Type B pancreatic cell (in vitro differentiated cells): Measurements from ENCODE around the gene PVALB. TPM values are rescaled to one million over a fixed set of nuclear protein-coding genes. Genes with fewer than 3 reads are reported as not detected.

Source experiments
- DNase-seq: peaks from one replicate; pipeline ENCODE4 v3.0.0; 2021; ENCODE audit warnings: mixed read lengths; ENCODE audit not compliant: unreplicated experiment; ENCODE audit errors: extremely low spot score
- H3K27ac Mint-ChIP-seq: 2 replicates; pipeline ENCODE4 v1.8.0; 2021; ENCODE audit warnings: mild to moderate bottlenecking, mixed read lengths
- H3K27me3 Mint-ChIP-seq: 2 replicates; pipeline ENCODE4 v1.8.0; 2021; ENCODE audit warnings: mixed read lengths
- H3K36me3 Mint-ChIP-seq: 2 replicates; pipeline ENCODE4 v1.8.0; 2021; ENCODE audit warnings: mixed read lengths
- H3K4me1 Mint-ChIP-seq: one replicate; pipeline ENCODE4 v1.8.0; 2021; ENCODE audit warnings: mixed read lengths; ENCODE audit not compliant: unreplicated experiment
- H3K4me3 Mint-ChIP-seq: 2 replicates; pipeline ENCODE4 v1.8.0; 2021; ENCODE audit warnings: mild to moderate bottlenecking, mixed read lengths
- H3K9me3 Mint-ChIP-seq: 2 replicates; pipeline ENCODE4 v1.8.0; 2021; ENCODE audit warnings: mixed read lengths
- total RNA-seq: library from RNA; stranded (reverse); gene quantifications from 2 replicates; pipeline ENCODE4 v1.2.1, GENCODE V29; 2021; ENCODE audit warnings: low replicate concordance
- TF ChIP-seq, protein P1 (sequence below): fragments of 200-600 bp; sonication (generic); conservative IDR thresholded peaks from 2 replicates; pipeline ENCODE4 v1.5.0; 2021; ENCODE audit warnings: antibody characterized with exemption, mild to moderate bottlenecking

Gene PVALB
- total RNA-seq, 1 donor from 2014 or later = 0.75 TPM

DNA sequence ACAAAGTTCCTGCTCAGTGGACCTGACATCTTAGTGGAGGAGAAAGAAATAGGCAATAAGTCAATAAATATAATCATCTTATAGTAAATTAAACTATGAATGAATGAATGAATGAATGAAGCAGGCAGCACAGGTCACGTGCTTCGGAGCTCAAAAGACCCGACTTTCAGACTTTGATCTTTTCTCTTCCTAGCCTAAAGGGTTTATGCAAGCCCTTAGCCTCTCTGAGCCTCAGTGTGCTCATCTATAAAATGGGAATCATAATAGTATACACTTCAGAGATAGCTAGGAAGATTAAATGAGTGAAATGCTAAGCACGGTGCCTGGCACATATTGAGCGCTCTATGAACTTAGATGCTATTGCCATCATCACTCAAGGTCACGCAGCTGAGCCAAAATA, 7.5 kb downstream of the PVALB start:
- TF ChIP-seq, protein P1, sequence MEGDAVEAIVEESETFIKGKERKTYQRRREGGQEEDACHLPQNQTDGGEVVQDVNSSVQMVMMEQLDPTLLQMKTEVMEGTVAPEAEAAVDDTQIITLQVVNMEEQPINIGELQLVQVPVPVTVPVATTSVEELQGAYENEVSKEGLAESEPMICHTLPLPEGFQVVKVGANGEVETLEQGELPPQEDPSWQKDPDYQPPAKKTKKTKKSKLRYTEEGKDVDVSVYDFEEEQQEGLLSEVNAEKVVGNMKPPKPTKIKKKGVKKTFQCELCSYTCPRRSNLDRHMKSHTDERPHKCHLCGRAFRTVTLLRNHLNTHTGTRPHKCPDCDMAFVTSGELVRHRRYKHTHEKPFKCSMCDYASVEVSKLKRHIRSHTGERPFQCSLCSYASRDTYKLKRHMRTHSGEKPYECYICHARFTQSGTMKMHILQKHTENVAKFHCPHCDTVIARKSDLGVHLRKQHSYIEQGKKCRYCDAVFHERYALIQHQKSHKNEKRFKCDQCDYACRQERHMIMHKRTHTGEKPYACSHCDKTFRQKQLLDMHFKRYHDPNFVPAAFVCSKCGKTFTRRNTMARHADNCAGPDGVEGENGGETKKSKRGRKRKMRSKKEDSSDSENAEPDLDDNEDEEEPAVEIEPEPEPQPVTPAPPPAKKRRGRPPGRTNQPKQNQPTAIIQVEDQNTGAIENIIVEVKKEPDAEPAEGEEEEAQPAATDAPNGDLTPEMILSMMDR = no peak
- Mint-ChIP-seq H3K4me1 (no peaks in the 10 kb centered on the region), H3K4me3 (no peak overlapping the region), H3K27me3 (peaks cover 57% of the 10 kb centered on the region), H3K36me3 (no peaks in the 10 kb centered on the region), H3K27ac (no peak overlapping the region), H3K9me3 (no peaks in the 10 kb centered on the region)
- DNase-seq = no peak

- Mint-ChIP-seq H3K27me3 (peaks cover 57% of the 10 kb centered on the region), H3K9me3 (no peaks in the 10 kb centered on the region), H3K4me1 (no peaks in the 10 kb centered on the region), H3K4me3 (no peak overlapping the region), H3K27ac (no peak overlapping the region), H3K36me3 (no peaks in the 10 kb centered on the region)
- TF ChIP-seq, protein P1 = no peak
- no peak for DNase-seq
Observed at GRCh38 chr22:36808721-36809344, 8.0 kb downstream of the PVALB start.

GRCh38 chr22:36807627-36808026, 9.2 kb downstream of the PVALB start:
- Mint-ChIP-seq H3K36me3 (no peaks in the 10 kb centered on the region), H3K27ac (no peak overlapping the region), H3K4me3 (no peak overlapping the region), H3K9me3 (no peaks in the 10 kb centered on the region), H3K27me3 (peaks cover 54% of the 10 kb centered on the region), H3K4me1 (no peaks in the 10 kb centered on the region)
- DNase-seq = no peak
- TF ChIP-seq, protein P1 = no peak

DNA sequence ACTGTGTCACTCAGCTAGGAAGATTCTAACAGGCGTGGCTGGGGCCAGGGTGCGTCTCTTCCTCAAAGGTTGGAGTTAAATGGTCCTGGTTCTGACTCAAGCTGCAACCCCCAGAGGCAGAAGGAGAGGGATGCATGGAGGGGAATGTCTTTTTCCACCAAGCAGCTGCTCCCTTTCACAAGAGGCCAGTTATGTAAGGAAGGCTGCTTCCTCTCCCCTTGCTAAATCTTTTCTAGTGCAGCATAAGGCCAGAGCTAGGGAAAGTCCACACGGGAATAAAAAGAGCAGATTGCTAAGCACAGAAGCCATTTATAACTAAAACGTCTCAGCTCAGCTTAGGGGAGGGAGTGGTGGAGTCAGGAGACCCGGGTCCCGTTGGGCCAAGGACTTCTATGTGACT, 10.0 kb downstream of the PVALB start:
- Mint-ChIP-seq H3K4me3 (no peak overlapping the region), H3K27ac (no peak overlapping the region), H3K9me3 (no peaks in the 10 kb centered on the region), H3K27me3 (peaks cover 48% of the 10 kb centered on the region), H3K36me3 (no peaks in the 10 kb centered on the region), H3K4me1 (no peaks in the 10 kb centered on the region)
- TF ChIP-seq, protein P1 = no peak
- DNase-seq = no peak

GRCh38 chr22:36803358-36803757, 13.5 kb downstream of the PVALB start:
- no peak for DNase-seq
- peaks cover 47% of the 10 kb centered on the region for H3K27me3 Mint-ChIP-seq

More at GRCh38 chr22:36803358-36803757, 13.5 kb downstream of the PVALB start:
- Mint-ChIP-seq H3K9me3 (no peaks in the 10 kb centered on the region), H3K27ac (no peak overlapping the region), H3K4me3 (no peak overlapping the region), H3K36me3 (no peaks in the 10 kb centered on the region), H3K4me1 (no peaks in the 10 kb centered on the region)
- TF ChIP-seq, protein P1 = no peak
